Hematopoietic multipotent progenitor cell treated with erythropoietin and hydrocortisone succinate and interleukin-3 and kit ligand, for 4 days (in vitro differentiated cells): ENCODE measurements around the gene CNPY1.
A peak's percentile ranks its signal among the peaks of the same experiment; 100 is the strongest.

Experiments
- DNase-seq: peaks from one replicate; pipeline ENCODE4 v3.0.0-alpha.2; 2015

The CNPY1 gene

DNA sequence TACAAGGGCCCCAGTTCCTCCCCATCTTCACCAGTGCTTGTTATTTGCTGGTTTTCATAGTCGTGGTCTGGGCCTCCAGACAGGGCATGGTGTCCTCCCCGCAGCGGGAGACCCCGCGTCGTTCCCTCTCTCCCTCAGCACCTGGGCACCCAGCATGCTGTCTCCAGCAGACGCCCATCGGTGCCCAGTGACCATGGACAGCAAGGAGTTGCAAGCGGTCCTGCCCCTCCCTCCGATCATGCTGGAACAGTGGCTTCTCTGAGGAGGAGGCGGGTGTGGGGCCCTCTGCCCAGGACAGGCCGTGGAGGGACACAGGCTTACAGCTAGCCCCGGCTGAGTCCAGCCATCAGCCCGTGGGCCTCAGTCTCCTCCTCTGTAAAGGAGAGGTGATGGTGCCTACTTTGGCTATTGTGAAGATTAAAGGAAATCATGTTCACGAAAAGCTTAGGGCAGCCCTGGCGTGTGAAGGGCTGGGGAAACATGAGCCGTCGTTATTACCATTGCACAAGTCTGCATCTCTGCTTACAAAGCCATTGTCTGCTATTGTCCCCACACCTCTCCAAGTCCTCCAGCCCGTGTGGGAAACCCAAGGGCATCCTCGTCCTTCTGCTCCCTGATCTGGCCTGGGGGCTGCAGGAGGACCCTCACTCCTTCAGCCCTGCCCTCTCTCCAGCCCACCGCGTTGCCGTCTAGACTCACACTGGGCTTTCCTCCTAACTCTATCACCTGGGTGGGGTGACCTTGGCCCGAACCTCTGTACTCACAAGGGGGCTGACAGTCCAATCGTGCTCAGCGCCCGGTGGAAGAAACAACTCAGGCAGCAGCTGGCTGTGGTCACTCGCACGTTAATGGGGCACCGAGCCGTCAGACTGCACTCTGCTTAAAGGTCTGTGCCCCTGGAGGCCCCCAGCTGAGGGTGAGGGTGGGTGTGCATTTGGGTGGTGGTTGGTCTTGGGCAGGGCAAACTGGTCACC lies 58.6 kb downstream of the CNPY1 start:
- DNase-seq = no peak

DNA sequence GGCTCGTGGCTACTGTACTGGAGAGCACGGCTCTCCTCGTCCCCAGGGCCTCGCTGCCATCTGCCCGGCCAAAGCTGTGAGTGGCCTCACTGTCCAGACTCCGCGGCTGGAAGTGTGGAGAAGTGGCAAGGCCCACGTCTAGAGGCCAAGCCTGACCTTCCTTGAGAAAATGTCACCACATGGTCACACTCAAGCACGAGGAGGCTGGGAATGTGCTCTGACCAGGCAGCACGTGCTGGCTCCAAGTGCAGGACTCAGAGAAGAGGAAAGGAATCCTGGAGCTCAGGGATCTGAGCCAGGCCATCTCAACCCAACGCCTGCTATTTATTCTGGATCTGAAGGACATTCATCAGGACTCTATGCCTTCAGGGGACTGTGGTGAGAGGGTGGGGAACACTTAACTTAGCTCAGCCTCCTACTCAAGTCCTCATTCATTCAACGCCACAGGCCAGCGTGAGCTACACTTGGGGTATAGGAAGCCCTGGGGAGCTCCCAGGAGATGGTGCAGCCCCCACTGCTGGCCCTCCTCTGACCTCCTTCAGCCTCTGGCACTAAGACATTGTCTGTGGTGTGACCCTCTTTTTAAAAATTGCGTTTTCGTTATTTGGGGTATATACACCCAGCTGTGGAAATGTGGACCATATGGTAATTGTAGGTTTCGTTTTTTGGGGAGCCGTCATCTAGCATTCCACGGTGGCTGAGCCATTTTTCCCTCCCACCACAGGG lies 59.4 kb downstream of the CNPY1 start:
- DNase-seq = no peak

DNA sequence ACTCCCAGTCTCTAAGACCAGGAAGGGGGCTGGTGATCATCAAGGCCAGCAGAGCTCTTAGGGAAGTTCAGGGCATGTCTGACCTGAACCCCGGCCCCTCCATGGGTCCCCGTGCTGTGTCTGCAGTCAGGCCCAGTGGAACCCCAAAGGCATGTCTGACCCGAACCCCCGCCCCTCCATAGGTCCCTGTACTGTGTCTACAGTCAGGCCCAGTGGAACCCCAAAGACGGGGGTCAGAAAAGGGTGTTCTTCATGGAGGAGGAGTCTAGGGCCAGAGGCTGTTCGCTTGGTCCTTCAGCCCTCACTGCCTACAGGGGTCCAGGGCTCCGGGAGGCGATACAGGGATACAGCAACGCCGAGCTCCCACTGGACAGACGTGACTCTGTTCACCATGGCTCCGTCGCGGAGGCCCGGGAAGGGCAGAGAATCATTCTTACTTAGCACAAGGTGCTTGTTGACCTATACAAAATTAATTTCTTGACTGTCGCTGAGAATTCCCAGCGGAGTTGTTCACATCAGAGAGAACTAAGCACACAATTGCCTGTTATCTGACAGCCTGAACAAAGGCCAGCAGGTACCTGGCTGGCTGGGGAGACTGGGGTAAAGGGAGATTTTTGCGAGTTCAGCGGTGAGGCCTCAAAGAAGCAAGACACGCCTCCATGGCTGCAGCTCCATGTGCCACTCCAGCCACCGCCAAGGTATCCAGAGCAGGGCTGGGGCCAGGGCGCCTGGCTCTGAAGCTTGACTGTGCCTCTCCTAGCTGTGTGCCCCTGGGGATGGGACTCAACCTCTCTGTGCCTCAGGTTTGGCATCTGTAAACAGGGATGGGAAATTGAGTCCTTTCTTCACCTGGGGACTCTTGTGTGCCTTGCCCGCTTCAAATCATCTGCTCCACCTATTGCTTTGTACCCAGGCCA lies 61.6 kb downstream of the CNPY1 start:
- no peak for DNase-seq

DNA sequence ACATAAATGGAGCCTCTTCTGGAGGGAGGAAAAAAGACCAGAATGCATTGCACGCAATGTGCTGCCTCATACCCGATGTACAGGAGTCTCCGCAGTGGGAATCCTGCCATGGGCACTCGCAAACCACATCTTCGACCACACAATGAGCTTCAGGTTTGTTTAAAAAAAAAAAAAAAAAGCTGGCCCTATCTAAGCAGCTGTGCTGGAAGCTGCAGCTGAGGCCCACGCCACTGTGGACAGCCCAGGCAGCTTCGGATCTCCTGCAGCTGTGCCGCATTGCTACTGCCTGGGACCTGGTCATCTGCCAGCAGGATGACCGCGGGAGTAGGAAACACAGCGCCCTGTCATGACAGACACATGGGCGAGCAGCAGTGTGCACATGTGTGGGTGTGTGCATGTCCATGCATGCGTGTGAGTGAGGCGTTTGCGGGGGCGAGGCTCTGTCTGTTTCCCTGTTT lies 62.5 kb downstream of the CNPY1 start:
- DNase-seq = no peak

DNA sequence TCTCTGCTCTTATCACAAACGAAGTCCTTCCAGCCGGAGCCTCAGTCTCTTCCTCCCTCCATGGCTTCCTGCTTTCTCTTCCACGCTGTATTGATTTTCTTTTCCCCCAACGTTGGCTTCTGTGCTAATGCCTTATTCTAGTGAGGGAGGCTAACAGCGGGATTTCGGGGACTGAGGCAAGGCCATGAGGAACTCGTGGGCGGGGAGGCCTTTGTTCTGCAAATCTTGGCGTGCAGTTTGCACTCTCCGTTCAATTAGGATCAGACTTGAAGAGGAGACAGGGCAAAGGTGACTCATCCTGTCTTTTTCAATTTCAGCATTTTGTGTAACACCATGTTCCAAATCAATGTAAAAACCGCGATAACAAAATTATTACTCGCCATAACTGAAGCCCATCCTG lies 63.1 kb downstream of the CNPY1 start:
- no peak for DNase-seq

DNA sequence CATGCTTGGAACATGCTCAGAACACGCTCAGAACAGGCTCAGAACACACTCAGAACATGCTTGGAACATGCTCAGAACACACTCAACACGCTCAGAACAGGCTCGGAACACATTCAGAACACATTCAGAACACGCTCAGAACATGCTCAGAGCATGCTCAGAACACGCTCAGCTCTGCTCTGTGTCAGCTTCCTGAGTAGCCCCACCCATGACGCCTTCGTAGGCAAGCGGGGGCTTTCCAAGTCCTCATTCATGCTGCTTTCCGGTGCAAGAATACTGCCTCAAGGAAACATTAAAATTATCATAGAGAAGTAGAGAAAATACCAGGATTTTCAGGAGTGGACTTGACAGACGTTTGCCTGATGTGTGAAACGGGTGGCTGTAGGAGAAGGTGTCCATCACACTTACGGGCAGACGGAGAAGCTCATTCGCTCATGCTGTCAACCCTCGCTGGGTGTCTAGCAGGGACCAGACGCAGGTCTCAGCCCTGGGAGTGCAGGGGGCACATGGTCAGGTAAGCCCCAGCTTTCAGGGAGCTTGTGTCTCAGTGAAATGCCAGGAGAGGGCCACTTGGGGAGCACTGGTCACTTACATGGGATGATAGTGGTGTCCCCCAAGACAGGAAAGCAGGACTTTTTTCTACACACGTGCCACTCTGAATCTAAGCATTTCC lies 63.7 kb downstream of the CNPY1 start:
- DNase-seq = no peak

DNA sequence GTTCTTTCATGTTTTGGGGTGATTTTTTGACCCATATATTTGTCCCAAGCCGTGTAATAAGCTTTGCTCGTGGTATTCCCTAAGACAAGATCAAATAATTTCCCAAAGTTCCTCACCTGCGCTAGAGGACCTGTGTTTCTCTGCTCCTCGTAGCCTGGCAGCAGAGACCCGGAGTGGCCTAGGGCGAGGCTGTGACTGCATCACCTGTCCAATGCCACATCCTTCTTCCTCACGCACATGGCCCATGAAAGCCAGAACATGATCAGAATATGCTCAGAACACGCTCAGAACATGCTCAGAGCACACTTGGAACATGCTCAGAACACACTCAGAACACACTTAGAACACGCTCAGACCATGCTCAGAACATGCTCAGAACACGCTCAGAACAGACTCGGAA lies 64.6 kb downstream of the CNPY1 start:
- no peak for DNase-seq

DNA sequence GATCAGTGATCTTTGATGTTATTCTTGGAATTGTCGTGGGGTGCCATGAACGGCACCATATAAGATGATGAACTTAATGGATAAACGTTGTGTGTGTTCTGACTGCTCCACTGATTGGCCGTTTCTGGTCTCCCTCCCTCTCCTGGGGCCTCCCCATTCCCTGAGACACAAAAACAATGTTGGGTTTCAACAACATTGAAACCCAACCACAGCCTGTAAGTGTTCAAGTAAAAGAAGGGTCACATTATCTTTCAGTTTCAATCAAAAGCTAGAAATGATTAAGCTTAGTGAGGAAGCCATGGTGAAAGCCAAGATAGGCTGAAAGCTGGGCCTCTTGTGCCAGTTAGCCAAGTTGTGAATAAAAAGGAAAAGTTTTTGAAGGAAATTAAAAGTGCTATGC lies 68.9 kb downstream of the CNPY1 start:
- no peak for DNase-seq

DNA sequence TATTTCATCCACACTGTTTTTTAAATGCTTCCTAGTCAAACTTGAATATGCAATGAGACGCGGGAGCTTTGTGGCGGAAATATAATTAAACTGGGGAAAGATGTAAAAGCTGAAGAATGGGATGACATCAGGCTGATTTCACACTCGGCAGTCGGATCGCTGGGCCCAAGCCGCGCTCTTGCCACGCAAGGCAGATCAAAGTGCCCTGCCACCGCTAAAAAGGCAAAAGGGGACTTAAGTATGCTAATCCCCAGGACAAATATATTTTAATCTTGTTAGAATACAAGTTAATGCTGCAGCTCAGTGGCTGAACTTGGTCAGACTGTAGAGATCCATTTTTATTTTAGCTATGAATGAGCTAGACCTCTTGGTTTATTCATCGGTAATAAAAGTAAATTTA lies 74.6 kb downstream of the CNPY1 start:
- no peak for DNase-seq

DNA sequence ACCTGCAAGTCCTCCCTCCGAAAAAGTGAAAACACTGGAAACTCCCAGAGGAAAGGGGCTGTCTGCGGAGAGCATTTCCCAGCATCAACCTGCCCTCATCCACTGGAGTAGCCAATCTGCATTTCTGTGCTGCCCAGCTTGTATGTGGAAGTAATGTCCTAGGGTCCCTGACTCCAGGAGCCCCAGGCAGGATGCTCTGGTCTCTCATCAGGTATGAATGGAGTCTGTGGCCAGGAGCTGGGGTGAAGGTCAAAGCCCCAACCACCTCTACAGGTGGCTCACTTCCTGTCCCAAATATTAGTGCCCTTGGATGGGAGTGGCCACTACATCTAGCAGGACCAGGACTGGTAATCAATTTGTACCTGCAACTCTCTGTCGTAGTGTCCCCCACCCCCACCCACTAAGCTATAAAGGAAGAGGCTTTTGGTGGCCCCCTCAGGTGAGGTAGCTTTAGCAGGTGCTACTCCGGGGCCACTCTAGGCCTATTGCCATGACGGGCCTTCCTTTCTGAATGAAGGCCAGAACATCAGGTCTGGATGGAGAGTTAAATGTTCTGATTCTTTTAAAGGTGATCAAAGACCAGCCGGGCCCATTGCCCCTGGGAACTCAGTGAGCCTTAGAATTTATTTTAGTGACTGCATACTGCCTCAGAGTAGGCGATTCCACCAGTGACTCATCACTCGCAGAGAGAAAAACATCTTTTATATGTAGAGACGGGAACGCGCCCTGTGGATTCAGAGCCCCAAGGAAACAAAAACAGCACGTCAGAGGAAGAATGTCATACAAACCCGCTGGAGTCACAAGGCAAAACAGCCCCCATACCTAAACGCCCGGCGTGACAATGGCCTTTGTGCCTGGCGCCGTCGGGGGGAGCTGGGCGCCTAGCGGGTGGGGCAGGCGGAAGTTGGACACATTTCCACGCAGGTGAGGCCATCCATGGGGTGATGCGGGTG lies 75.4 kb downstream of the CNPY1 start:
- DNase-seq = no peak

DNA sequence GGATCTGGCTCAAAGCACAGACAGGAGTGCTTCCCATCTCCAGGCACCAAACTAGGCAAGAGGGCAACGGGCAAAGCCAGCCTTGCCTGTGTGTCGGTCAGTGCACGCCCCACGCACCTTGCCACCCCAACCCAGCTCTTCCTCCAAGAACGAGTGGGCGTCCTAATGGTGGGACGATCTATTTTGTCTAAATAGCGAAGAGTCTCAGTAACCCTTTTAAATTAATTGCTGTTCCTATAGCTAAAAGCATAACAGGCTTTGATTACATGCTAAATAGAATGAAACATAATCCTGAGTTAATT lies 76.2 kb downstream of the CNPY1 start:
- no peak for DNase-seq

DNA sequence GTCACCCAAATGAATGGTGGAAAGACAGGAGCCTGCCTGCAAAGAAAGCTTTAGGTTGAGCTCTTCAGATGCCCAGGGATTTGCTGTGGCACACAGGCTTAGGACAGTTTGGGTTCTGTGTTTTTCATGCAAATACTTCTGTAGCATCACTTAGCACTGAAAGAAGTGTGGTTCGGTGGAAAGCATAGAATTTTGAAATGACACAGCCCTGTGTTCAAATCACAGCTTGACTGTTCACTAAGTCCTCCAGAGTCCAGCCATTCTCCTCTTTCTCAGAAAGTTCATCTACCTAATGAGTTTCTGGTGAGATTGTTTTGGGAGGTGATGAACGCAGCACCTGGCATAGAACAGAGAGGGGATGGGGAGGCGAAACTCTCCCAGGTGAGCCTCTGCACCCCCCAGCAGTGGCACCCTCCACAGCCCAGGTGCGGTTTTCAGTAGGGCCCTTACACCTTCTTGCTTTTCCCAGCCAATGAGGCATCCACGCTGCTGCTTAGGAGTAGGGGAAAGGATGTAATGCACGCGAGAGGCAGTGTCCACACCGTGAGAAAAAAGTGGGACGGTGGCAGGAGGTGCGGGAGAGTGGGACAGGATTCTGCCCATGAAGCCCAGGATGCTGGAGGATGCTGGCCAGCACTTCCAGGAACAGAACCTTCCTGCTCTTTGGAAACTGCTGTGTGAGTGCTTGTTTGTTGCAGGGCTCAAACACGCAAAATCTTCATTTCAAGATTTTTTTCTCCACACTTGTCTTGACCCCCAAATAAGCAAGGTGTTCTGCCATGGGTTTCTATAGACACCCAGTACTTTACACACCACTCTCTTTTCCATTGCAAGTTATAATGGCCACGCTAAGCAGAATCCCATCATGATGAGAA lies 76.8 kb downstream of the CNPY1 start:
- no peak for DNase-seq

DNA sequence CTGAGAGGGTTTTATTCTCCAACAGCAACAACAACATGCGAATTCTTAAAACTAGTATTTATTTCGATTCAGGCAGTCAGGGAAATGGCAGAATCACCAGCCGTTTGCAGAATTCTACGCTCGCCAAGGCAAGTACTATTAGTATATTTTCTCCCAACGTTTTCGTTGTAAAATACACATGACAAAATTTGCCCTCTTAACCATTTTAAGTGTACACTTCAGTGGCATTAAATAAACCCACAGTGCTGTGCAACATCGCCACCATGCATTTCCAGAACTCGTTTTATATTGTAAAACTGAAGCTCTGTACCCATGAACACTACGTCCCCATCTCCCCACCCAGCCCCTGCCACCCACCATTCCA lies 77.6 kb downstream of the CNPY1 start:
- no peak for DNase-seq

DNA sequence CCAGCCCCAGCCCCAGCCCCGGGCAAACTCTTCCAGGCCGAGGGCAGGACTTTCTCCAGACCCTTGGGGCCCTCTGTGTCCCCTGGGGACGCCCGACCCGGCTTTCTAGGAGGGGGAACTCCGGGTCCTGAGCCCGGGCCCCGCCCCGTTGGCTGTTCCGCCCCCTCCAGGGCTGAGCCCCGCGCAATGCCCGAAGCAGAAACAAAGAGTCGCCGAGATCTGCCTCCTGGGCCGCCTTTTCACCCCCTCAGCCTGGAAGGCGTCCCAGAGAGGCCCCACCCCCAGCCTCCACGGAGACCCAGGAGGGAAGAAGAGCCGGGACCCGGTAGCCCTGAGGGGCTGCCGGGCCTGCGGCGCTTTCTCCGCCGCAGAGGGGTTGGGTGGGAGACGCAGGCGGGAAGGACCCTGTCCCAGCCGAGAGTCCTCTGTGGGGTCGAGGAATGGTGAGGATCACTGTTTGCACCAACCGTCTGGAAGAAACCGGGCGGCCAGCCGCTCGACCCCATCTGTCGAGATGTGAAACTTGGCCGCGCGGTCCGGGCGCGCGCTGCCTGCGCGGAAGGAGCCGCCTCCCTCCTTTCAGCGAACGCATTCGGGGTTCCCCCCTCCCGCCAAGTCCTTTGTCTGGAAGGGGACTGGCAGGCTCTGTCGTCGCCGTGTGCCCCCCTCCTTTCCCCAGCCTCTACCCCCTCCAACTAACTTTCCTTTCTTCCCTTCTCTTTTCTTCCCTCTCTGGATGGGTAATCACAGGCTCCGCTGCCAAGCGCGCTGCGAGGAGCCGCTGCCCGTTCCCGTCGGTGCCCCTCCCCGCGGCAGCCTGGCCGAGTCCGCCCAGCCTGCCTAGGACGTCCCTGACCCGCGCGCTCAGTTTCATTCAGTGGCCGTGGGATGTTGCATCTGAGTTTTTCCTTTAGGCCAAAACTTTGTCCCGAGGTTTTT lies 78.2 kb downstream of the CNPY1 start:
- DNase-seq = no peak

DNA sequence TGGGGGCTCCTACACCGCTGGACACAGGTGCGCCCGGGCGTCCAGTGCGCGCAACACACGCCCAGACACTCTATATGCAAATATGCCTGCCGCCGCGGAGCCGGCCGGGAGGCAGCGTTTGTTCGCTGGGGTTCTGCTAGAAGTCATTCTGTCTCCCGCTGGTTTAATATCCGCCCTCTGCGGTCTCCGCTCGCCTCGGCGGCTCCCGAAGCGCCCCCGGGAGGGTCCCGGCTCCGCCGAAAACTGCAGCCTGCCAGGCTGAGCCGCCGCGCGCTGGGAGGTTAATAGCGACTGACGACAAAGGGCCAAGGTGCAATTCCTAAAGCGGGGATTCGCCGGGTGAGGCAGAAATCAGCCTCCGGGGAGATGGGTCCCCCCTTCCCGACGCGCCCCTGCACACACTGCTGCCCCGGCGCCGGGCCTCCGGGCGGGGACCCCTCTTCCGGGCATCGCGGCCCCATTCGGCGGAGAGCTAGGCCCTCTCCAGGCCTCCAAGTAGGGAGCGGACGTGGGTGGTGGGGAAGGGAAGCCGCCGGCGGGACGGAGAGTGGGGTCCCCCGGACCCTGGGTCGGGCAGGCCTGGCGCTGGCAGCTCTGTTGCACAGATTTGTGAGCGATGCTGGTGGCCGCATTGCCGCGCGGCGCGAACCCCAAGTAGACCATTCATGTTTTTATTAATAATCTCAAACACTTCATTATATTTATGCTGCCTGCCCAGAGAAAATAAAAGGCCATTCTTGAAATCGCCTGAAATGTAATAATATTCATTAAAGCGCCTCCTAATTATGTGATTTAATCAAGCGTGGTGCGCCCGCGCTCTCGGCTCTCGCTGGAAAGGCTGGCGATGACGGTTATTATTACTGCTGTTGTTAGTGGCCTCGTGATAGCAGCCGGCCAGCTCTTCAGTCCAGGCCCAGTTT lies 79.3 kb downstream of the CNPY1 start:
- DNase-seq = peak; percentile 59

DNA sequence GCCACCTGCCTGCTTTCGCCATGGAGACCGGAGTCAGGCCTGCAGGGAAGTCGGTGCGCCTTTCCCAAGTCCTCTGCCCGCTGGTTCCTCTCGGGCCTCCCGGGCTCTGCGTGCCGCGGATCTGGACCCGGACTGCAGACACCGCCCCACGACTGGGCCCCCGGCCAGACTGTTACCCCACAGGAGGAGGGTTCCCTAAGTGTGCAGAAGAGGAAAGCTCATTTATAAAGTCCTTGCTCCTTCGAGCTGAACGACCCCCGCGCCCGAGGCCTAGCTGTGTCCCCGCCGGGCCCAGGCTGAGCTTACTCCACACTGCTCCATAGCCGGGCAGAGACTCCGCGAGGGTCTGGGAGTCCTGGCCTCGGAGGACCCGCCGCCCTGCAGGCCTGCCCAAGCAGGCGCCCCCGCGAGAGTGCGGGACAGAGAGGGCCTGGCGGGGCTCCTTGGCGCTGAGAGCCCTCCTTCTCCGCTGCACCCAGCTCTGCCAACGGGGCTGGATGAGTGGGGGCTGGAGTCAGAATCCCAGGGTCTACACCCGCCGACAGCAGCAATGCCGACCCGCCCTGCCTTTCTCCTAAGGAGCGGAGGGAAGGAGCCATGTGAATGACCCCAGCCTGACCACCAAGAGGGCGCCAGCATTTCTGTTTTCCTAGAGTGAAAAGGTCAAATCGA lies 80.1 kb downstream of the CNPY1 start:
- DNase-seq = no peak

DNA sequence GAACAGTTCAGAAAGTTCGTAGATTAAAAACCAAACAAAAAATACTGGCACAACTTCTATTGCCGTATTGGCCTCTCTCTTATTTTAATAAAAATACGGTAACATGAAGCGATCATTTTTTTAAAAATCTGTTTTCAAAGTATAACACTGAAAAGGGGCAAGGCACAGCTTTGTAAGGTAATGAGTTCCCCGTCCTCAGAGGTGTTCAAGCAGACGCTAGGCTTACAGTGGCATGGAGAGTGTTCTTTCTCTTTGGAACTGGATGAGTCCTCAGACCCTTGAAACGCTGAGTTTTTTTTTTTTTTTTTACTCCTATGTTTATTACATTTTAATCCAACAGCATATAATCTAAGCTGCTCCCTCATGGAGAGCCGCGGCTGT lies 80.6 kb downstream of the CNPY1 start:
- no peak for DNase-seq
